Sciatic nerve (tissue), 2 donors: ENCODE data around the gene PTPRG. TPM values are rescaled to one million over a fixed set of nuclear protein-coding genes. Genes with fewer than 3 reads are reported as not detected.

Source experiments
- ATAC-seq: fragments of 200-7000 bp; cut with Tn5 transposase; one replicate; pipeline ENCODE4 v1.9.1; 2020; ENCODE audit warnings: mild to moderate bottlenecking, moderate library complexity
- DNase-seq: peaks from one replicate; pipeline ENCODE4 v3.0.0-alpha.2; 2020; ENCODE audit warnings: low spot score
- intact Hi-C: fragments of 100-400 bp; cut with DNase I; formaldehyde crosslinking; loops from one replicate; pipeline ENCODE4 v1.14.2; 2022
- total RNA-seq: library from RNA; stranded (reverse); fragmentation: NEBNext Ultra II Directional; extraction: Animal tissue kit (Norgen Biotek cat#: 25700); gene quantifications from one replicate; pipeline ENCODE4 v1.2.1, GENCODE V29; 2021
- donor health status: DM: no; HTN: no; CAD: no.
- donor health status: DM: no; HTN: no; CAD: no.

The PTPRG gene
- total RNA-seq, 1 donor from 2014 or later: 67.7 TPM

GRCh38 chr3:62246094-62246493, 684.7 kb downstream of the PTPRG start:
- intact Hi-C loops: no loop called here
- ATAC-seq: no peak
- no peak for DNase-seq

DNA sequence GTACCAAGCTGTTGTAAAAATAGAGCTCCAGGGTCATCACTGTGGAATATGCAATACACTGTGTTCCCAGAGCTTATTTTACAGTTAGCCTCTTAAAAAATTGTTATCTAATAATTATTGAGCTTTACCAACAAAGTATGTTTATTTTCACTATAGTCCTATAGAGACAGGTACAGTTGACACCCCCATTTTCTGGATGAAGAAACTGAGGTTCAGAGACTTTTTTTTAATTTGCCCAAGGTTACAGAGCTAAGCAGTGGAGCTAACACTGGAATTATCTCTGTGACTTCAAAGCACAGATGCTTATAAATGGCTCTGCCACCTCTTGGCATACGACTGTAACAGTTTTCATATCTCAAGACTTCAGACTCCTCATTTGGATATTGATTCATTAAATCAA, 685.6 kb downstream of the PTPRG start:
- DNase-seq (no peak), ATAC-seq (no peak)
- intact Hi-C loops: no loop called here

DNA sequence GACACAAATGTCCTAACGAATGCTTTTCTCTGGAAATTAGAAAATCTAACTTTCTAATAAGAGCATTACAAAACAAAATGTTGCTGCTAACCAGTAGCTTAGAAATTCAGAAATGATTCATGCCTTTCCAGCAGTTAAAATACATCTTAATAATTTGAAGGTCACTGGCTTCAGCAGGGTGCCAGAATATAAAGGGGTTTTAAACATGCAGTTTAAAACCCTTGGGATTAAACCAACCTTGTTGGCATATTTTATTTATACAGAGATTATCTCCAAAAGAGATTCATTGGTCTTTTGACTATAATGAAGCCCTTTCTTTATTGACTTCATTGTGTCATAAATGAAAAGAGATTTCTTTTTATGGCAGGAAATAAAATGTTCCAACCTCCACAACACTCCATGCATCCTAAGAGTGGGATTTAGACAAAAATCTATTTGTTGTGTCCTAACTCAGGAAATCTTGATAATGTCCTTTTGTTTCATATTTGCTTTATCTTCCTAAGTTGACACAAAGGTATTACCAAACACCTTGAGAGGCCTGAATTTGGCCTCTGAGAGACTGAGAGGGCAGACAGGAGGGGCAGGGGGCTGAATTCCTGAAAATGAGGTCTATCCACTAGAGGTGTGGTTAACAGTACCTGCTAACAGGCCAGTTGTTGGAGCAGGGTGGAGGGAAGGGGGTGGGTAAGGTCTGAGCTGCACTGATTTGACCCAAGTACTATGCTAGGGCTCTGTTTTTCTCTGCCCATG, 687.5 kb downstream of the PTPRG start:
- DNase-seq (no peak), ATAC-seq (no peak)
- intact Hi-C loops: no loop called here

DNA sequence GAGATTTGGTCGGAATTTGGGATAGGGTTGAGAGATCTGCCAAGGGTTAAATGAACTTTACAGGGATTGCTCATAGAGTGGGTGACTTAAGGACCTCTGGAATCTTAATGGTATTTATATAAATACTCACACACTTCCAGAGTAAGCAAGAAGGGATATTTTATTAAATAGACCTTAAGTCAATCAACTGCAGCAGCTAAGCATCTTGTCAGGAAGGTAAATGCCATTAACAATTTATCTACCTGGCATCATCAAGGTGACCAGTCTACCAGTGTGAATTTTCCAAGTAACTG, 688.1 kb downstream of the PTPRG start:
- no peak for ATAC-seq
- intact Hi-C loops: no loop called here

GRCh38 chr3:62249855-62250543, 688.6 kb downstream of the PTPRG start:
- ATAC-seq: no peak
- DNase-seq: no peak
- intact Hi-C loops: no loop called here

More for the DNA sequence above, 688.1 kb downstream of the PTPRG start:
- DNase-seq: no peak

DNA sequence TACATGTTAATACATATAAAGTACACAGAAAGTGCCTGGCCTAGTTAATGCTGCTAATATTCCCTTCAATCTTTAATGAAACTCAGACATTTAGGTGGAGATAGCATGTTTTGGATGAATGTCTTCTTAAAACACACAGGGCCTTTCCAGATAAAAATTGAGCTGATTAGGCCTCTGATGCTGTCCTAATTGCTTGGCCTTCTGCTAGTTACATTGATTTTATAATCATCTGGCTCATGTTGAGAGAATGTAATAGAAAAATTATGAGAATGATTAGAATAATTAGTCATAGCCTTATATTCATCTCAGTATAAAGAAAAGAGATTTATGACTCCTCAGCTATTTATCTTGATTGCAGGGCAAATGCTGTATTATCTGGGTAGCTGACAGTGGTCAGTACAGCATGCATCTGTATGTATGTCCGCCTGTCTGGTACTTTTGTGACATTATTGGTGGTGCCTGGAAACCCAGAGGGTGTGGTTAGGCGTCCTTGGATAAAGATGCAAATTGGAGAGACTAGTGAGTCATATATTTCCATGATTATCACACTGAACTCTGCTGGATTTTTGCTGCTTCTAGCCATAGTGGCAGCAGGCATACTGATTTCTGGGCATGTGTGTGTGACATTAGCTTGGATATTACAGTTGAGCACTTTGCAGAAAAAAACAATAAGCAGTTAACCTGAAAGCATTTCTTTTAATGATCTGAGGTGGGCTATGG, 691.2 kb downstream of the PTPRG start:
- DNase-seq (no peak), ATAC-seq (no peak)
- intact Hi-C loops: no loop called here

DNA sequence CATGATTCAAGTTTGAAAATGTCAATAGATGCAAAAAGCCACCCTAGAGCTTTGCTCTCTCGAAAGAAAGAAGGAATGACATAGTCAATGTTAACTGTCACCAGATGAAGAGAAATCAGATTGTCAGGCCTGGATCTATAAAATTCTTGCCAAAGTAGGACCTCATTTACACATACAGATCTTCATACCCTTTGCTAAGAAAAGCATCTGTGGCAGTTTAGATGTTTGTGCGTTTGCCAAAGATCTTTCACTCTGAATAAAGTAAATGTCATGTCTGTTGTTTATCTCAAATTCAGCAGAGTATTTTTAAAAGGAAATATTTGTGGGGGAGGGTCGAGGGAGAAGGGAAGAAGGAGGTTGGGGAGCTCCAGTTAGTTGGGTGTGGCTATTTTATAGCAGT, 692.6 kb downstream of the PTPRG start:
- ATAC-seq (no peak), DNase-seq (no peak)
- intact Hi-C loops: no loop called here

GRCh38 chr3:62255758-62256157, 694.4 kb downstream of the PTPRG start:
- intact Hi-C loops: no loop called here
- DNase-seq (no peak), ATAC-seq (no peak)

DNA sequence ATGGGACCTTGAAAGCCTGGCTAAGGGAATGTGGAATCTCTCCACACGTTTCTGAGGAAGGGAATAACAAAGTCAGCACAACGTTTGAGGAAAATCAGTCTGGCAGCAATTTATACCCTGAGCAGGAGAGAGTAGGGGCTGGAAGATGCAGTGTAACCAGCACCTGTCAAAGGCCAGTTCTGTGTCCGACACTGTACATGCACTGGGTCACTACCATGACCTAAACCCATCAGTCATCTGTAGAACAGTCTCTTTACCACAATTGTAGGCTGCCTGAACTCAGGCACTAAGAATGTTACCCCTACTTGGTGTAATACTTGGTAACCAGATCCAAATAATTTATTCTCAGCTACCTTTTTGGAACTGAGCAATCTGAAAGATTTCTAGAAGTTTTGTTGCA, 698.6 kb downstream of the PTPRG start:
- no peak for ATAC-seq
- intact Hi-C loops: no loop called here

DNA sequence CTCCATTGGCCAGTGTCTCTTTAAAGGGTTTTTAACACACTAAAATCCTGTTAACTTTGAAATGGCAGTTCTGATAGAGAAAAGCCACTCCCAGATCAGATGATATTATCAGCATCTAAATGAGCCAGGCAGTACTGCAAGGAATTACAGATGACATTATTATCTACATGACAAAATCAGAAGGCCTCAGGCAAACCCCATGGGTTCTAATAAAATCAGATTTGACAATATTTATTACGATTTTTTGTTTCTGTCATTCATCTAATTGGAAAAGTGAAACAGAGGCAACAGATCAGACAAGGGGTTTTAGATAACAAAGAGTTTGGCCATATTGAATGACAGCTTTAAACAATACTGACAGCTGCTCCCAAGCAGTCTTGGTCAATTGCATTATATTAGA, 699.3 kb downstream of the PTPRG start:
- ATAC-seq (no peak), DNase-seq (no peak)
- intact Hi-C loops: no loop called here

More for the DNA sequence above, 698.6 kb downstream of the PTPRG start:
- no peak for DNase-seq

DNA sequence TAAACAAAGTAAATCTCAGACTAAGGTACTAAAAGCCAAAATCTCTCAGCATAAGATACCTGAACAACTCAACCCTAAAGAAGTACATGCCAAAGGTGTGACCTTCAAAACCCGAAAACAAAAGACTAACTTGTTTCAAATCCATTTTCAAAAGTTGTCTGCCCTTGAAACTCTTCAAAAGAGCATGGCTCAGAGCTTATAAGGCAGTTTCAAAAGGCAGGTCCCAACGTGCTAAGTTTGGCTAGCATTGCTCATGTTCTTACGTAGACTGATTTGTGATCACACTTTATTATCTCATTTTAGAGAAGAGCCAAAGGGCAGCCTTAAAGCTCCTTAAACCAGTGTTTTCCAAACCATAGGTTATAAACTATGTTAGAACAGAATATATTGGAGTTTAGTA, 699.8 kb downstream of the PTPRG start:
- intact Hi-C loops: no loop called here
- no peak for ATAC-seq
- no peak for DNase-seq

DNA sequence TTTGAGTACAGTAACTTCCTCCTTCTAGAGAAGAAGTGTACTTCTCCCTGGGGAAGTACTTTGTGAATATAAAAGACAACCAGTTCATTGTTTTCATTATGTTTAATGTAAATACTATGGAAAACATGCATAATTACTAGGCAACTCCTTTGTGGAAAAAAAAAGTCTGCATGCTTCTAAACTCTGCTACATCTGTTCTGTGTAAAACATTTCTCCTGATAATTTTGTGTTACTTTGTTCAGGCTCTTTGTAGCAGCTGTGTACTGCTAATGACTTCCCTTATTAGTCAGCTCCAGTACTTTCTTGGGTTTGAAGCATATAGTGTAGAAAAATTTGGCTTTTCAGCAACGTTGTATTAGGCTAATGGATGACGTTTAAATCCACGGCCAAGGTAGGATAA, 700.4 kb downstream of the PTPRG start:
- DNase-seq: no peak
- ATAC-seq: no peak
- intact Hi-C loops: no loop called here

DNA sequence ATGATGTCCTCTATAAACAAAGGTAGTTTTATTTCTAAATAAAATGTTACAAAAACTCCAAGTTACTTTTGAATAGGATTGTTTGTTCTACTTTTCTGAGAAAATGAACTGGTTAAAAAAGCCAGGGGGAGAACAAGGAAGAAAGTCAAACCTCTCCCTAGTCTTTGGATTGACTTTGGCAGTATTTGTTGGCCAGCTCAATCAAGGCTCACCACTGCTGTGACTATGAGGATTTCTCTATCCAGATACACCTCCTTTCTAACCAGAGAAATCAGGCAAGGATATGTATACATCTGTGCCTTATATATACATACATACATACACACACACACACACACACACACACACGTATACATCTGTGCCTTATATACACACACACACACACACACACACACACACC, 704.2 kb downstream of the PTPRG start:
- ATAC-seq (no peak), DNase-seq (no peak)
- intact Hi-C loops: no loop called here

DNA sequence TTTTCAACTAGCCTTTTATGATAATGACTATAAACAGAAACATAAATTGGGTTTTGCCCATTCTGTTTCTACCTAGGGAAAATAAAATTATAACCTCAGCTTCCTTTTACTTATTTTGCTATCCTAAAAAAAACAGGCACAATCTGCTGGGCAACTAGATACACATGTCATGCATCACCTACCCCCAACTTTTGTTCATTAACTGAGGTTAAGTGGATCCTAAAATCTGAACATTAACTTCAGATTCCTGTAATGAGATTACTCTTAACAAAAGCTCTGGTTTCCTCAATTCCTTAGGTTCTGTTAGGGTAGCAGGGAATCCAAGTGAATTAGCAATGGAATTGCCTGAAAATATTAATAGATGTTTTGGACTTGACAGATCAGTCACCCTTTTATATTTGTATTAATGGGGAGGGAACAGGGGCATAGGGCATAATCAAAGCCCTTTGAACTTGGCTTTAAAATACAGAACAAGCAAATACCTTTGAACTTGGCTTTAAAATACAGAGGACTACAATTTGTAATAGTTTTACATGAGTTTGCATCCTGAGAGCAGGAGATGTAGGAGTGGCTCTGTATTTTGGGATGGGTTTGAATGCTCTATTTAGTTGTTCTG, 705.4 kb downstream of the PTPRG start:
- DNase-seq: no peak
- intact Hi-C loops: no loop called here
- ATAC-seq: no peak

DNA sequence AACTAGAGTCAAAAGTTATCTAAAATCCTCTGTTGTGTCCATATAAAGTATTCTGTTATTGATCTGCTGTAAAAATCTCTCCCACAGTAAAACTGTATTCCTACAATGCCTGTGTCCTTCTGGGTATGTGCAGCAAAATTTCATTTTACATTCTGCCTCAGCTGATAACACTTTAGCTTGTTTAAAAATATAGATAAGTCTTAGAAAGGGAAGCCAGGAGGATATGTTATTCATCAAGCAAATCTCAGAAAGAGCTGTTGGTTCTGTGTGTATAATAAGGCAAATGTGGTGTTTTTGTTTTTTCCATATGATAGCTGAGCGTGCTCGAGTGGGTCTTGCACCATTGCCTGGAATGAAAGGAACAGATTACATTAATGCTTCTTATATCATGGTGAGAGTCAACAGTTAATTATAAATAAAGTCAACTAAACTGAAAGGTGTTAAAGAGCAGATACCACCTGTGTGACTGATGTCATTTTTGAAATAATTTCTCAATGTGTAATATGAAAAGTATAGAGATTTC, 715.3 kb downstream of the PTPRG start:
- ATAC-seq (no peak), DNase-seq (no peak)
- intact Hi-C loops: no loop called here

- intact Hi-C loops: no loop called here
- ATAC-seq (no peak), DNase-seq (no peak)
Measured at GRCh38 chr3:62277450-62277849, 716.1 kb downstream of the PTPRG start.

DNA sequence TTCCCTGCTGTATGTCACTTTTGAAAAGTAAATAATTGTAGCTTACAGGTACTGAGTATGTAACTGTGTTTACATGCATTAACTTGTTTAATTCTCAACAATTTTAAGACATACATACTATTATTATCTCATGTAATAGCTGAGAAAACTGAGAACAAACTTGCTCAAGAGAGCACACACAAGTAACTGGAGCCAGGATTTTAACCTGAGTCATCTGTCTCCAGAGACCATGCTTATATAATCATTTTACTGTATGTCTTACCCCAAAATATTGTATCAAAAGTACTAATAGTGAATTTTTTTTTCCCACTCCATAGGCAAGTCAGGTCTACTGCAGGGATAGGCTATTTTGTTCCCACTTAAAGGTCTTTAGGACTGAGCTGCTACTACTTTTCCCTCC, 716.6 kb downstream of the PTPRG start:
- intact Hi-C loops: no loop called here
- DNase-seq: no peak
- ATAC-seq: no peak

GRCh38 chr3:62281726-62282125, 720.4 kb downstream of the PTPRG start:
- intact Hi-C loops: loop anchor here (5.0 kb wide), 1 partner anchor 1566 kb away; no protein-coding TSS in a partner anchor
- DNase-seq (no peak), ATAC-seq (no peak)

- no peak for ATAC-seq
- intact Hi-C loops: loop anchor here (5.0 kb wide), 1 partner anchor 1563 kb away; no protein-coding TSS in a partner anchor
Measured at GRCh38 chr3:62284442-62284841, 723.1 kb downstream of the PTPRG start.

More at GRCh38 chr3:62284442-62284841, 723.1 kb downstream of the PTPRG start:
- no peak for DNase-seq
